GM12801 (cell line): ENCODE results near the gene NDUFS8.

Experiments used
- TF ChIP-seq, protein P1 (sequence below): IDR thresholded peaks from one replicate; pipeline ENCODE4 v1.5.1; 2011; ENCODE audit warnings: control low read depth; ENCODE audit not compliant: insufficient read length; ENCODE audit errors: extremely low read depth

The NDUFS8 gene

DNA sequence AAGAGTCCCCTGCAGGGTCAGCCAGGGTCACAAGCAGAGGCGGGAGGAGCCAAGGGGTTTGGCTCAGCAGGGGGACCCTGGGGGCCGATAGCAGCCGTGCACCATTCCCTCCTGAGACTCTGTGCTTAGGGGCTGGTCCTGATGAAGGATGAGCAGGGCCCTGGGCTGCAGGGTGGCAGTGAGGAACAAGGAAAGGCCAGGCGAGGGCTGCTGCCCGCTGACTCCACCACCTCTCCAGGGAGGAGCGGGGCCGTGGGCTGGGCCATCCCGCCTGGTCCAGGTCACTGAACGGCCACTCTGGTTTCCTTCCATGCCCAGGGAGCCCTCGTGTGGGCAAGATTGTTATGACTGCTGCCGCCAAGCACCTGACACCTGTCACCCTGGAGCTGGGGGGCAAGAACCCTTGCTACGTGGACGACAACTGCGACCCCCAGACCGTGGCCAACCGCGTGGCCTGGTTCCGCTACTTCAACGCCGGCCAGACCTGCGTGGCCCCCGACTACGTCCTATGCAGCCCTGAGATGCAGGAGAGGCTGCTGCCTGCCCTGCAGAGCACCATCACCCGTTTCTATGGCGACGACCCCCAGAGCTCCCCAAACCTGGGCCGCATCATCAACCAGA, 9.2 kb upstream of the NDUFS8 start:
- TF ChIP-seq, protein P1, sequence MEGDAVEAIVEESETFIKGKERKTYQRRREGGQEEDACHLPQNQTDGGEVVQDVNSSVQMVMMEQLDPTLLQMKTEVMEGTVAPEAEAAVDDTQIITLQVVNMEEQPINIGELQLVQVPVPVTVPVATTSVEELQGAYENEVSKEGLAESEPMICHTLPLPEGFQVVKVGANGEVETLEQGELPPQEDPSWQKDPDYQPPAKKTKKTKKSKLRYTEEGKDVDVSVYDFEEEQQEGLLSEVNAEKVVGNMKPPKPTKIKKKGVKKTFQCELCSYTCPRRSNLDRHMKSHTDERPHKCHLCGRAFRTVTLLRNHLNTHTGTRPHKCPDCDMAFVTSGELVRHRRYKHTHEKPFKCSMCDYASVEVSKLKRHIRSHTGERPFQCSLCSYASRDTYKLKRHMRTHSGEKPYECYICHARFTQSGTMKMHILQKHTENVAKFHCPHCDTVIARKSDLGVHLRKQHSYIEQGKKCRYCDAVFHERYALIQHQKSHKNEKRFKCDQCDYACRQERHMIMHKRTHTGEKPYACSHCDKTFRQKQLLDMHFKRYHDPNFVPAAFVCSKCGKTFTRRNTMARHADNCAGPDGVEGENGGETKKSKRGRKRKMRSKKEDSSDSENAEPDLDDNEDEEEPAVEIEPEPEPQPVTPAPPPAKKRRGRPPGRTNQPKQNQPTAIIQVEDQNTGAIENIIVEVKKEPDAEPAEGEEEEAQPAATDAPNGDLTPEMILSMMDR = no peak

DNA sequence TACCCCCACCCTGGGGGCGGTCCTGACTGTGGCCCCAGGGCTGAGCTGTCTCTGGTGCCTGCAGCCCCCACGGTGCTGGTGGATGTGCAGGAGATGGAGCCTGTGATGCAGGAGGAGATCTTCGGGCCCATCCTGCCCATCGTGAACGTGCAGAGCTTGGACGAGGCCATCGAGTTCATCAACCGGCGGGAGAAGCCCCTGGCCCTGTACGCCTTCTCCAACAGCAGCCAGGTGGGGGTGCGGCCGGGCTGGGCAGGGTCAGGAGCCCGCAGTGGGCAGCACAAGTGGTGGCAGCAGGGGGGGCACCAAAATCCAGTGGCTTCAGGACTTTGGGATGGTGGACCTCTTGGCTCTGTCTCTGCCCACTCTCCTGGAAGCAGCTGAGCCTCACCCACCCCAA, 8.0 kb upstream of the NDUFS8 start:
- TF ChIP-seq, protein P1 = no peak

DNA sequence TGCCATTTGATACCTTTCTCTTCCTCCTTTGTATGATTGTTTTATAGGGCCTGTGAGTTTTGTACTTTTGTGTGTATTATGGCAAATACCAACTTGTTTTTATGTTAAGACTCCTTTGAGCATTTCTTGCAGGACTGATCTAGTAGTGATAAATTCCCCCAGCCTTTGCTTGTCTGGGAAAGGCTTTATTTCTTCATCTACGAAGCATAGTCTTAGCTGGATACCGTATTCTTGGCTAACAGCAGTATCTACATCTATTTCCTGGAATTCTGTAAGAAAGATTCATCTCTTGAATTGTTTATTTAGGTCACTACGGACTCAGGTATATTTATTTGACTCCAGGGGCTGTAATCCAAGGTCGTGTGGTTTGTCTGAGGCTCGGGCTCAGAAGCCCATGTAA, 6.0 kb upstream of the NDUFS8 start:
- TF ChIP-seq, protein P1 = no peak

DNA sequence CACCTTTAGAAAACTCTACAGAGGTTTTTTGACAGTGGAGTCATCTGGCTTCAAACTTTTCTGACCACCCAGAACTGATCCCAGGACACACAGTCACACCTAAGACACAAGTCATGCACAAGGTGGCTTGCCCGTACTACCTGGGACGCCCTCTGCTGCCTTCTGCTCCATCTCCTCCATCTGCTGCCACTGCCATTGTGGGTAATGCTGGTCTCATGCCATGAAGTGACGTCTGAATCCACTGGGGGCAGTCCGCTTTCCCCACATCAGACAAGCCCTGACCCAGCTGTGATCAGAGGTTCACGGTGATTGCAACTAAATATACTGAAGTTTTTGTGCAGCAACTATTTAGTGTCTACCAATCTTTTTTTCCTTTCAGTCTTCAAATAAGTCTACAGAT, 5.4 kb upstream of the NDUFS8 start:
- TF ChIP-seq, protein P1 = no peak

DNA sequence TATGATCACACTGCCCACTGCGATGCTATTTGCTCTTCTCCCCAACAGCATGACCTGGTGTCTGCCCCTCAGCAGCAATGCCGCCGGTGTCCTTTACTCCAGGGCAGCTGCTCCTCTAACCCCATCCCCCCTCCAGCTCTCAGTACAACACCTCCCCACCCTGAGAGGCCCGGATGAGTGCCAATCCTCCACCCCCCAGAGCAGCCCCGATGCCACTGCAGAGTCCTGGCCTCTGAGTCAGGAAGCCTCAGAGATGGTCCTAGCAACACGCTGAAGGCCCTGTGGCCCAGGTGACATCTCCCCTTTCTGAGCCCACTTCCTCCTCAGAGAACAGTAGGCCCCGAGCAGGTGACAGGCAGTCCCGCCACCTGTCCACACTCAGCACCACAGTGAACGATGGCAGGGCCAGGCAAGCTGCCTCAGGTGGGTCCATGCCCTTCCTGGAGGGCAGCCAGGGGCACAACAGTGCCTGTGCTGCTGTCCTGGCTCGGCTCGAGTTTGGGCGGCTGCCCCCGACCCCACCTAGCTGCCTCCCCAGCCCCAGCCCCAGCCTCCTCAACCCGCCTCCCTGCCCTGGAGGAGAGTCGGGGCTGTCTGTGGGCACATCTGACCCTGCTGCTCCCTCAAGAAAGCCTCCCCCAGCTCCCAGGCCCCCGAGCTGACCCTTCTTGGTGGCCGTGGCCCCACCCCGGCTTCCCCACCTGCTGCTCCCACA, 3.9 kb upstream of the NDUFS8 start:
- TF ChIP-seq, protein P1 = no peak

DNA sequence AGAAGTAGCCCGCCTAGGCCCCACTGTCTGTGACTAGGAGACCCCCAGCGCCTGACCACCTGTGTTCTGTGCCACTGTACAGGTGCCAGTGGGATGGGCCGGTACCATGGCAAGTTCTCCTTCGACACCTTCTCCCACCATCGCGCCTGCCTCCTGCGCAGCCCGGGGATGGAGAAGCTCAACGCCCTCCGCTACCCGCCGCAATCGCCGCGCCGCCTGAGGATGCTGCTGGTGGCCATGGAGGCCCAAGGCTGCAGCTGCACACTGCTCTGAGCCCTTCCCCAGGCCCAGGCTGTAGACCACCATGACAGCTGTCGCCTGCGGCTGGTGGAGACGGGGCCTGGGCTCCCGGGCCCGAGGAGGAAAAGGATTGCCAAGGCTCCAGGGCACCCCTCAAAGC, 2.8 kb upstream of the NDUFS8 start:
- TF ChIP-seq, protein P1 = no peak

DNA sequence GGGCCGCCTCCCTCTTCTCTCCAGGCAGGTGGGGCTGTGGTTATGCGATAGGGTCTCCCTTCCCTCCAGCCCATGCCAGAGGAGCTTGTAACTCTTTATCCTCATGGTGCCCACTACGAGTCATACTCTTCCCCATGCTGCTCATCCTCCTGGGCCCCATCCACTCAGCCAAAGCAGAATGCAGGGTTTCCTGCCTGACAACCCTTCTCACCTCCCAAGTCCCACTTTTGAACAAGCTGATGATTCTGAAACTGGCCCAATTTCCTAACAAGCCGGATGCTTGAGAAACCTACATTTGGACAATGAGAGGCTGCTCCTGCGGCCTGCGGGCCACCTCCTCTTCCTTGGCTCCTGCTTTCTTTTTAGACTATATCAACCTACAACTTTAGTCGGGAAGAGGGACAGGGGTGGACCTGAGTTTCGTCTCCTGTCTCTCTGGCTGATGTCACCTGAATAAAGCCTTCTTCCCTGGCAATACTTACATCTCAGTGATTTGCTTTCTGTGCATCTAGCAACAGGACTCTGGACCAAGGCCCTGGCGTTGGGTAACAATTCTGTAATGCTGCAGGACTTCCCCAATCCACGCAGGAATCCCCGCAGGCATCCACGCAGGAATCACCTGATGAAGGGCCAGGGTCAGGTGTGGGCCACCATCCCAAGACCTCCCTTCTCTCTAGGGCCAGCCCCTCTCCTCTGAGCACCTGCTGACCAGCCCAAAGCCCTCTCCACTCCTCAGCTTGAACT, 1.5 kb upstream of the NDUFS8 start:
- TF ChIP-seq, protein P1 = no peak
